Neural progenitor cell (in vitro differentiated cells): ENCODE measurements around the gene BMP4. TPM values are rescaled to one million over a fixed set of nuclear protein-coding genes. Genes with fewer than 3 reads are reported as not detected.

Source experiments
- DNase-seq: peaks from one replicate; pipeline ENCODE4 v3.0.0-alpha.2; 2016; ENCODE audit warnings: low spot score
- H2AFZ ChIP-seq: fragments of 200-600 bp; sonication (generic); replicated peaks from 2 replicates; pipeline ENCODE4 v1.6.1; 2016; ENCODE audit warnings: antibody characterized with exemption
- H3F3A ChIP-seq: fragments of 200-600 bp; sonication (generic); 2 replicates; pipeline ENCODE4 v1.6.1; 2016; ENCODE audit warnings: antibody characterized with exemption, low read depth
- H3K27ac ChIP-seq: fragments of 200-600 bp; sonication (generic); 2 replicates; pipeline ENCODE4 v1.5.1; 2016; ENCODE audit warnings: mild to moderate bottlenecking
- H3K27me3 ChIP-seq: fragments of 200-600 bp; sonication (generic); 2 replicates; pipeline ENCODE4 v1.6.1; 2016; ENCODE audit warnings: mild to moderate bottlenecking, moderate library complexity
- H3K36me3 ChIP-seq: fragments of 200-600 bp; sonication (generic); 2 replicates; pipeline ENCODE4 v1.5.1; 2016
- H3K4me1 ChIP-seq: fragments of 200-600 bp; sonication (generic); 2 replicates; pipeline ENCODE4 v1.6.1; 2016; ENCODE audit warnings: mixed run types
- H3K4me2 ChIP-seq: fragments of 200-600 bp; sonication (generic); 2 replicates; pipeline ENCODE4 v1.6.1; 2016
- H3K4me3 ChIP-seq: fragments of 200-600 bp; sonication (generic); 2 replicates; pipeline ENCODE4 v1.5.1; 2016
- H3K79me2 ChIP-seq: fragments of 200-600 bp; sonication (generic); 2 replicates; pipeline ENCODE4 v1.6.1; 2016; ENCODE audit warnings: low read depth
- H3K9ac ChIP-seq: fragments of 200-600 bp; sonication (generic); 2 replicates; pipeline ENCODE4 v1.6.1; 2016
- H3K9me3 ChIP-seq: fragments of 200-600 bp; sonication (generic); 2 replicates; pipeline ENCODE4 v1.5.1; 2016; ENCODE audit warnings: low read depth
- H4K20me1 ChIP-seq: fragments of 200-600 bp; sonication (generic); 2 replicates; pipeline ENCODE4 v1.6.1; 2016; ENCODE audit warnings: low read depth
- H3K27ac Mint-ChIP-seq: 3 replicates; pipeline ENCODE4 v1.8.0; 2021; ENCODE audit warnings: mixed read lengths
- H3K27me3 Mint-ChIP-seq: 2 replicates; pipeline ENCODE4 v1.8.0; 2022; ENCODE audit warnings: low read depth, mild to moderate bottlenecking, inconsistent platforms, moderate library complexity, mixed read lengths; ENCODE audit not compliant: insufficient read depth
- H3K36me3 Mint-ChIP-seq: 3 replicates; pipeline ENCODE4 v1.8.0; 2021; ENCODE audit warnings: mixed read lengths
- H3K4me1 Mint-ChIP-seq: 3 replicates; pipeline ENCODE4 v1.8.0; 2021; ENCODE audit warnings: mixed read lengths
- H3K4me3 Mint-ChIP-seq: 3 replicates; pipeline ENCODE4 v1.8.0; 2021; ENCODE audit warnings: mild to moderate bottlenecking, moderate library complexity, mixed read lengths
- H3K9me3 Mint-ChIP-seq: 3 replicates; pipeline ENCODE4 v1.8.0; 2020; ENCODE audit warnings: mixed read lengths
- EZH2 ChIP-seq: fragments of 200-600 bp; sonication (generic); IDR thresholded peaks from 2 replicates; pipeline ENCODE4 v1.6.1; 2017; ENCODE audit warnings: antibody characterized with exemption, mild to moderate bottlenecking, moderate library complexity
- EZH2phosphoT487 ChIP-seq: fragments of 200-600 bp; sonication (generic); IDR thresholded peaks from 2 replicates; pipeline ENCODE4 v1.6.1; 2017; ENCODE audit warnings: antibody characterized with exemption
- total RNA-seq: library from RNA; depleted of rRNA; stranded (reverse); fragments of >200 nt; gene quantifications from 2 replicates; pipeline ENCODE4 v1.2.3, GENCODE V29; 2015; ENCODE audit warnings: low replicate concordance
- TF ChIP-seq, protein P1 (sequence below): fragments of 200-600 bp; sonication (generic); IDR thresholded peaks from 2 replicates; pipeline ENCODE4 v1.5.1; 2017; ENCODE audit warnings: antibody characterized with exemption, mild to moderate bottlenecking

Gene BMP4
- total RNA-seq, 1 donor from 2014 or later, result 11.0 TPM

GRCh38 chr14:53925201-53925766 is 31.3 kb downstream of the BMP4 start:
- H3K27me3 Mint-ChIP-seq, result no peaks in the 10 kb centered on the region
- Histone ChIP-seq H3K27me3 (no peaks in the 10 kb centered on the region), H3K4me1 (peaks cover 9% of the 10 kb centered on the region), H2AFZ (no peak overlapping the region), H3K4me3 (no peak overlapping the region), H3K9me3 (no peaks in the 10 kb centered on the region), H4K20me1 (no peaks in the 10 kb centered on the region), H3K36me3 (no peaks in the 10 kb centered on the region), H3K27ac (no peak overlapping the region), H3F3A (no peaks in the 10 kb centered on the region), H3K4me2 (no peak overlapping the region), H3K79me2 (no peaks in the 10 kb centered on the region), H3K9ac (no peak overlapping the region)
- no peaks in the 10 kb centered on the region for H3K9me3 Mint-ChIP-seq
- H3K36me3 Mint-ChIP-seq, result no peaks in the 10 kb centered on the region
- no peak overlapping the region for H3K27ac Mint-ChIP-seq
- no peak for DNase-seq
- H3K4me1 Mint-ChIP-seq, result peaks cover 3% of the 10 kb centered on the region
- TF ChIP-seq EZH2 (no peak), EZH2phosphoT487 (no peak)
- no peak overlapping the region for H3K4me3 Mint-ChIP-seq

GRCh38 chr14:53924753-53925152 is 31.9 kb downstream of the BMP4 start:
- H3F3A ChIP-seq, result no peaks in the 10 kb centered on the region
- Mint-ChIP-seq H3K27ac (no peak overlapping the region), H3K27me3 (no peaks in the 10 kb centered on the region), H3K4me3 (no peak overlapping the region), H3K9me3 (no peaks in the 10 kb centered on the region), H3K36me3 (no peaks in the 10 kb centered on the region), H3K4me1 (no peaks in the 10 kb centered on the region)
- H3K4me2 ChIP-seq, result no peak overlapping the region
- no peaks in the 10 kb centered on the region for H4K20me1 ChIP-seq
- H3K36me3 ChIP-seq, result no peaks in the 10 kb centered on the region
- DNase-seq, result no peak
- H2AFZ ChIP-seq, result no peak overlapping the region
- no peak overlapping the region for H3K9ac ChIP-seq
- H3K4me3 ChIP-seq, result no peak overlapping the region
- no peaks in the 10 kb centered on the region for H3K9me3 ChIP-seq
- H3K4me1 ChIP-seq, result peaks cover 9% of the 10 kb centered on the region
- H3K79me2 ChIP-seq, result no peaks in the 10 kb centered on the region
- no peaks in the 10 kb centered on the region for H3K27me3 ChIP-seq
- no peak overlapping the region for H3K27ac ChIP-seq
- TF ChIP-seq EZH2phosphoT487 (no peak), EZH2 (no peak)
- TF ChIP-seq, protein P1, sequence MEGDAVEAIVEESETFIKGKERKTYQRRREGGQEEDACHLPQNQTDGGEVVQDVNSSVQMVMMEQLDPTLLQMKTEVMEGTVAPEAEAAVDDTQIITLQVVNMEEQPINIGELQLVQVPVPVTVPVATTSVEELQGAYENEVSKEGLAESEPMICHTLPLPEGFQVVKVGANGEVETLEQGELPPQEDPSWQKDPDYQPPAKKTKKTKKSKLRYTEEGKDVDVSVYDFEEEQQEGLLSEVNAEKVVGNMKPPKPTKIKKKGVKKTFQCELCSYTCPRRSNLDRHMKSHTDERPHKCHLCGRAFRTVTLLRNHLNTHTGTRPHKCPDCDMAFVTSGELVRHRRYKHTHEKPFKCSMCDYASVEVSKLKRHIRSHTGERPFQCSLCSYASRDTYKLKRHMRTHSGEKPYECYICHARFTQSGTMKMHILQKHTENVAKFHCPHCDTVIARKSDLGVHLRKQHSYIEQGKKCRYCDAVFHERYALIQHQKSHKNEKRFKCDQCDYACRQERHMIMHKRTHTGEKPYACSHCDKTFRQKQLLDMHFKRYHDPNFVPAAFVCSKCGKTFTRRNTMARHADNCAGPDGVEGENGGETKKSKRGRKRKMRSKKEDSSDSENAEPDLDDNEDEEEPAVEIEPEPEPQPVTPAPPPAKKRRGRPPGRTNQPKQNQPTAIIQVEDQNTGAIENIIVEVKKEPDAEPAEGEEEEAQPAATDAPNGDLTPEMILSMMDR, result no peak

- no peaks in the 10 kb centered on the region for H3K36me3 ChIP-seq
- Mint-ChIP-seq H3K27me3 (no peaks in the 10 kb centered on the region), H3K4me3 (no peak overlapping the region), H3K27ac (no peak overlapping the region), H3K36me3 (no peaks in the 10 kb centered on the region), H3K9me3 (no peaks in the 10 kb centered on the region), H3K4me1 (no peaks in the 10 kb centered on the region)
- H2AFZ ChIP-seq, result peak overlapping the region; percentile 0
- no peak overlapping the region for H3K4me3 ChIP-seq
- H3F3A ChIP-seq, result no peaks in the 10 kb centered on the region
- TF ChIP-seq, protein P1, result no peak
- TF ChIP-seq EZH2 (no peak), EZH2phosphoT487 (no peak)
- DNase-seq, result peak; percentile 6
- H3K4me1 ChIP-seq, result peaks cover 9% of the 10 kb centered on the region
- H3K9me3 ChIP-seq, result no peaks in the 10 kb centered on the region
- no peaks in the 10 kb centered on the region for H4K20me1 ChIP-seq
- no peak overlapping the region for H3K27ac ChIP-seq
- H3K4me2 ChIP-seq, result no peak overlapping the region
- no peak overlapping the region for H3K9ac ChIP-seq
- no peaks in the 10 kb centered on the region for H3K27me3 ChIP-seq
- H3K79me2 ChIP-seq, result no peaks in the 10 kb centered on the region
These were observed 35.6 kb downstream of the BMP4 start for GRCh38 chr14:53921027-53921426.

GRCh38 chr14:53916239-53916638 is 40.4 kb downstream of the BMP4 start:
- no peak overlapping the region for H3K4me3 ChIP-seq
- Mint-ChIP-seq H3K4me1 (no peaks in the 10 kb centered on the region), H3K36me3 (no peaks in the 10 kb centered on the region), H3K27ac (no peak overlapping the region), H3K27me3 (no peaks in the 10 kb centered on the region), H3K9me3 (no peaks in the 10 kb centered on the region), H3K4me3 (no peak overlapping the region)
- no peaks in the 10 kb centered on the region for H3K27me3 ChIP-seq
- no peak overlapping the region for H3K27ac ChIP-seq
- no peaks in the 10 kb centered on the region for H3K36me3 ChIP-seq
- H2AFZ ChIP-seq, result no peak overlapping the region
- H3F3A ChIP-seq, result no peaks in the 10 kb centered on the region
- H3K79me2 ChIP-seq, result no peaks in the 10 kb centered on the region
- no peak for DNase-seq
- TF ChIP-seq, protein P1, result no peak
- TF ChIP-seq EZH2phosphoT487 (no peak), EZH2 (no peak)
- no peaks in the 10 kb centered on the region for H4K20me1 ChIP-seq
- H3K9me3 ChIP-seq, result no peaks in the 10 kb centered on the region
- H3K4me1 ChIP-seq, result peaks cover 7% of the 10 kb centered on the region
- H3K4me2 ChIP-seq, result no peak overlapping the region
- no peak overlapping the region for H3K9ac ChIP-seq
